BE2C (cell line): ENCODE measurements around the gene RANBP17.

Experiments used
- DNase-seq: peaks from one replicate; pipeline ENCODE4 v3.0.0-alpha.2; 2020
- H3K27me3 ChIP-seq: fragments of 250-450 bp; sonication (Bioruptor Pico); 2 replicates; pipeline ENCODE4 v1.5.1; 2020; ENCODE audit warnings: mild to moderate bottlenecking
- H3K36me3 ChIP-seq: fragments of 250-450 bp; sonication (Bioruptor Pico); 2 replicates; pipeline ENCODE4 v1.5.1; 2020; ENCODE audit warnings: mild to moderate bottlenecking
- H3K4me1 ChIP-seq: fragments of 250-450 bp; sonication (Bioruptor Pico); 2 replicates; pipeline ENCODE4 v1.5.1; 2020
- H3K4me3 ChIP-seq: 2 replicates; pipeline ENCODE4 v1.5.1; 2011; ENCODE audit warnings: low read depth, low read length
- H3K9me3 ChIP-seq: fragments of 250-450 bp; sonication (Bioruptor Pico); 2 replicates; pipeline ENCODE4 v1.5.1; 2020
- TF ChIP-seq, protein P1 (sequence below): IDR thresholded peaks from 2 replicates; pipeline ENCODE4 v1.5.1; 2012; ENCODE audit warnings: mild to moderate bottlenecking, low read depth, low read length

RANBP17 gene

DNA sequence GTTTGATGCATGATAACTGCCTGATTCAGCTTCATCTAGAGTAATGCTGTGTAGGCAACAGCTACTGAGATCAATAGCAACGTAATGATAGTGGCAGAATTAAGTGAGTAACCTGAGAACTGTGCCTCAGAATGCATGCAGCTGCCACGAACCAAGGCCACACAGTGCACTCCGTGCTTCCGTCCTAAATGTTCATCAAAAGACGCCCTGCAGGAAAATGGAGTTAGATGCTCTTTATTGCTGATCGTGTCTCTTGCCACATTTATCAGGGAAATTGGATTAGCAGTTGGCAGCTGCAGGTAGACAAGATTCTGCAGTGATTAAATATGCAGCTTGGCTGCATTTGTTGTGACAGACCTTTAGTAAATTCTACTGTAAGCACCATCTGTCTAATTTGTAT, 339.5 kb downstream of the RANBP17 start:
- no peaks in the 10 kb centered on the region for H3K36me3 ChIP-seq
- no peaks in the 10 kb centered on the region for H3K27me3 ChIP-seq
- TF ChIP-seq, protein P1, sequence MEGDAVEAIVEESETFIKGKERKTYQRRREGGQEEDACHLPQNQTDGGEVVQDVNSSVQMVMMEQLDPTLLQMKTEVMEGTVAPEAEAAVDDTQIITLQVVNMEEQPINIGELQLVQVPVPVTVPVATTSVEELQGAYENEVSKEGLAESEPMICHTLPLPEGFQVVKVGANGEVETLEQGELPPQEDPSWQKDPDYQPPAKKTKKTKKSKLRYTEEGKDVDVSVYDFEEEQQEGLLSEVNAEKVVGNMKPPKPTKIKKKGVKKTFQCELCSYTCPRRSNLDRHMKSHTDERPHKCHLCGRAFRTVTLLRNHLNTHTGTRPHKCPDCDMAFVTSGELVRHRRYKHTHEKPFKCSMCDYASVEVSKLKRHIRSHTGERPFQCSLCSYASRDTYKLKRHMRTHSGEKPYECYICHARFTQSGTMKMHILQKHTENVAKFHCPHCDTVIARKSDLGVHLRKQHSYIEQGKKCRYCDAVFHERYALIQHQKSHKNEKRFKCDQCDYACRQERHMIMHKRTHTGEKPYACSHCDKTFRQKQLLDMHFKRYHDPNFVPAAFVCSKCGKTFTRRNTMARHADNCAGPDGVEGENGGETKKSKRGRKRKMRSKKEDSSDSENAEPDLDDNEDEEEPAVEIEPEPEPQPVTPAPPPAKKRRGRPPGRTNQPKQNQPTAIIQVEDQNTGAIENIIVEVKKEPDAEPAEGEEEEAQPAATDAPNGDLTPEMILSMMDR: no peak
- peak; percentile 71 for DNase-seq
- peaks cover 38% of the 10 kb centered on the region for H3K4me1 ChIP-seq
- peak overlapping the region; percentile 5 for H3K4me3 ChIP-seq
- H3K9me3 ChIP-seq: no peaks in the 10 kb centered on the region

DNA sequence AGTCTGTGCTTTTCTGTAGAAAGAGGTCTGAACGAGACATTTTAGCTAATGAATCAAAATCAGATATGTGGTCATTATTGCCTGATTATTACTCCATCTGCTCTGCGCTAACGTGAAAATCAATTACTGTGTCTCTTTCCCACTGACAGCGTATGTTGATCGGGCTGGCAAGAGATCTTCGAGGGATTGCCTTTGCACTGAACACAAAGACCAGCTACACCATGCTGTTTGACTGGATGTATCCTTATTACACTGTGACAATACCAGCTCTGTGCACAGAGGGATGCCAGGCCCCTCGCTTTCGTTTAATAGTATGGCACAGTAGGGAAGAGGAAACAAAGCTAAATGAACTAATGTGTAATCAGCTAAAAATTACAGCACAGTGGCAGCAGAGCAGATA, 343.6 kb downstream of the RANBP17 start:
- H3K36me3 ChIP-seq: no peaks in the 10 kb centered on the region
- peak overlapping the region; percentile 2; the same call in 1 of the 2 replicates for H3K4me3 ChIP-seq
- no peaks in the 10 kb centered on the region for H3K27me3 ChIP-seq

GRCh38 chr5:171207256-171207847, 345.5 kb downstream of the RANBP17 start:
- no peak overlapping the region for H3K4me3 ChIP-seq
- TF ChIP-seq, protein P1: peak; percentile 73
- H3K9me3 ChIP-seq: no peaks in the 10 kb centered on the region
- no peaks in the 10 kb centered on the region for H3K36me3 ChIP-seq
- DNase-seq: peak; percentile 26
- H3K27me3 ChIP-seq: no peaks in the 10 kb centered on the region
- H3K4me1 ChIP-seq: peaks cover 29% of the 10 kb centered on the region

More for the DNA sequence above, 343.6 kb downstream of the RANBP17 start:
- TF ChIP-seq, protein P1: no peak
- peak; percentile 66 for DNase-seq
- H3K4me1 ChIP-seq: peaks cover 41% of the 10 kb centered on the region
- no peaks in the 10 kb centered on the region for H3K9me3 ChIP-seq

DNA sequence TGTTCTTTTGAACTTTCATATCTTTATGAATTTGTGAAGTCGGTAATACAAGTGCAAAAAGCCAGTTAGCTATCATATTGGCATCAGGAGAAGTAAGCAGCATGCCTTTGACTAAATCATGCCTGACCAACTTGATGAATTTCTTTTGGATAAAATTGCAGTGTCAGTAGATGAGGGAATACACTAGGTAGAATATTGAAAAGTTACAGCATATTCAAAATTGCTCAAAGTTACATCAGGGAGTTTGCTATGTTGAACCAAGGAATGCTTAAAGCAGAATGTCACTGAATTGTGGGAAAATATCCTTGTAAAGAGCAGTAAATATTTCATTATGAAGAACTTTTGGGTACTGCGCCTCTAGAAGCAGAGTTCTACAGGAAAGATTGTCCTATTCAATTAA, 360.1 kb downstream of the RANBP17 start:
- TF ChIP-seq, protein P1: no peak
- DNase-seq: no peak
- H3K4me1 ChIP-seq: no peaks in the 10 kb centered on the region
- no peaks in the 10 kb centered on the region for H3K27me3 ChIP-seq
- H3K36me3 ChIP-seq: no peaks in the 10 kb centered on the region; the same call in 1 of the 2 replicates
- H3K4me3 ChIP-seq: no peak overlapping the region
- H3K9me3 ChIP-seq: no peaks in the 10 kb centered on the region

DNA sequence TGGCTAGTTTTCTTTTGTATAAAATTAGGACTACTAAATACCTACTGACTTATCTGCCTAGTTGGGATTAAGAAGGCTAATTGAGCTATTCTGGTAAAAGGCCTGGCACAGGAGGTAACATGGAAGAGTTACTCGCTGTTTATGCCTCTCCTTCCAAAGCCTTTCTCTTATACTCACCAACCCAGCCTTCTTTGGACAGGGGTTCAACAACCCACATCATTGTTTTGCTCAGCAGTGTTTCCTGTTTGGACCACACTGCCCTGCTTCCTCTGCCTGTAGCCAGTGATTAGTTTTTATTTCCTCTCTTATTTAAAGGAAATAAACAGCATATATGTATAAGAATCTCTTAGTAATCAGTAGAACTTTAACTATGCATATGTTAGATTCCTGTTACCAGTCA, 362.1 kb downstream of the RANBP17 start:
- Histone ChIP-seq H3K4me3 (no peak overlapping the region), H3K27me3 (no peaks in the 10 kb centered on the region), H3K36me3 (no peaks in the 10 kb centered on the region; the same call in 1 of the 2 replicates), H3K4me1 (no peaks in the 10 kb centered on the region), H3K9me3 (no peaks in the 10 kb centered on the region)
- DNase-seq: no peak
- TF ChIP-seq, protein P1: no peak

DNA sequence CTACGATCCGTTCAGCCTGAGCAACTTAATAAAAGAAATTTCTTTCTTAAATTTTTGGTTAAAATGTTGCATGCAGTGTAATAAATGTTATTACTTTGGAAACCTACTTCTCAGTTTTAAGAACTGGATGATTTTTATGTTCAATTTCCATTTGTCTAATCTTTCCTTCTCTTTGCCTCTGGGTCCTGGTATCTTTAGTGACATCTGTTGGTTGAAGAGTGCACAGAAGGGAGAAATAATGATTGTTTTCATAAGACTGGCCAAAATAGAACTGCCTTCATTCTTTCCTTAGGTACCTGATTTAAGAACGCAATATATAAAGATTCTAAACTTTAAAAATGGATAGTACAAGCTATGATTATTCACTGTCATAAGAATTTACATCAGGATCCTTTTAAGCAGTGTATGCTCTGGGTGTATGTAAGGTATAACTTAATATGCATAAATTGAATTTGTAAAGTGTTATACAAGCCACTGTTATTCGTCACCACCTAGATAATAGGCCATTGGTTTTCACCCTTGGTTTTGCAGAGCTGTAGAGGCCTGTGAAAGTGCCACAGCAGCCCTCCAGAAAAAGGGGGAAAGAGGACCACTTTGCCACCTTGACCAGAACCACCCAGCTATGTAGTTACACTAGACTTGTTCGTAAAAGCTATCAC, 364.4 kb downstream of the RANBP17 start:
- Histone ChIP-seq H3K27me3 (no peaks in the 10 kb centered on the region), H3K9me3 (no peaks in the 10 kb centered on the region), H3K4me3 (no peak overlapping the region), H3K4me1 (no peaks in the 10 kb centered on the region), H3K36me3 (no peaks in the 10 kb centered on the region)
- TF ChIP-seq, protein P1: peak; percentile 39; the same call in 1 of the 2 replicates
- no peak for DNase-seq
